GM18951 (cell line): ENCODE data around the gene GPD2.

ENCODE experiments used
- POLR2A ChIP-seq: IDR thresholded peaks from 4 replicates; pipeline ENCODE4 v1.6.1; 2011; ENCODE audit warnings: mild to moderate bottlenecking; ENCODE audit not compliant: insufficient read length, insufficient read depth; ENCODE audit errors: extremely low read depth
- in situ Hi-C: fragments of 300-500 bp; cut with MboI; formaldehyde crosslinking; loops from one replicate; pipeline ENCODE4 v1.12.0; 2022; ENCODE audit warnings: low sequenced_read_pairs, mixed read lengths, inconsistent platforms; ENCODE audit not compliant: unreplicated experiment

GPD2 gene

DNA sequence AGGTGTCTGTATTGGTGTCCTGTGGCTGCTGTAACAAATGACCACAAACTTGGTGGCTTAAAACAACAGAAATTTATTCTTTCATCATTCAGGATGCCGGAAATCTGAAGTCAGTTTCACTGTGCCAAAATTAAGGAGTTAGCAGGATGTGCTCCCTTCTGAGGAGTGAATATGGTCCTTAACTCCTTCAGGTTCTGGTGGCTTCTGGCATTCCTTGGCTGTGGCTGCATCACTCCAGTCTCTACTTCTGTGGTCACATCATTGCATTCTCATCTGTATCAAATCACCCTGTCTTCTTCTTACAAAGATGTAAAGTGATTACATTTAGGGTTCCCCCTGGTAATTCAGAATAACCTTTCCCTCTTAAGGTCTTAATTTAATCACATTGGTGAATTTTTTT lies 12.6 kb downstream of the GPD2 start:
- in situ Hi-C loops = no loop called here
- TF ChIP-seq POLR2A = no peak

DNA sequence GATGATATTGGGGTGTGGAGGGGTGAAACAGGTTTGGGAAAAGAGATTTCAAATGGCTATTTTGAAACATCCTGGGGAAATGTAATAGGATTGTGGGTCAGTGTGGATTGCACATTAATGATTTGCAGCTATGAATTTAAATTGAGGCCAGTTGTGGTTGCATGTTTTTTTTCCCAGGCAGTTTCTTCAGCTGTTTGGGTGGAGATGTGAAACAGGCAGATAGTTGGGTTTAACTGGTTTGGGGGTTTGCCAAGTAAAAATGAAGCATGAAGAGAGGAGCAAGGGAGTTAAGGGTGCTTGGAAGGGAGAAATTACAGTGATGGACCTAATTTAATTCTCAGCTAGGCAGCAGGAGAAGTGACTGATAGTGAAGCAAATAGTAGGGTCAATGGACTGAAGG lies 16.8 kb downstream of the GPD2 start:
- in situ Hi-C loops = no loop called here
- no peak for TF ChIP-seq POLR2A

DNA sequence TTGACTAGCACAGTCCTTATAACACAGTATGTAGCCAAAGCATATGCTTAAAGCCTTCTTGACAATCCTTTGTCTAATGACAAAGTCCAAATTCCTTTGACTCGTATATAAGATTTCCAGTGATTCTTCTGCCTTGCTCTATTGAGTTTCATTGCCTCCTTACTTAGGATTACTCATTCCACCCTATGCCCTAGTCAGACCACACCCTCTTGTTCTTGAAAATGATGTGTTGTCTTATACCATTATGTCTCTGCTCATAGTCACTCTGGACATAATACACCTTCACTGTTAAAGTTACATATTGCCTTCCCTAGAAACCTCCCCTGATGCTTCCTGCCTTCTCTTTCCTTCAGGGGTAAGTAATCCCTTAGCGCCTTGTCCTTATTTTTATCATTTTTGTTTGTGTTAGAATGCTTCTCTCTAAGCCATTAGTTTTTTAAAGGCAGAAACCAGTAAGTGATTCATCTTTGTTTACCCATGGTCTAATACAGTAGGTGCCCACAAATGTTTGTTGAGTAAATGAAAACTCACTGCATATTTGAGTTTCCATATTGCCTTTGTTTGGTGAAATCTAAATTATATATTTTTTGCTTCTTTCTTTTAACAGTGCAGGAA lies 19.3 kb downstream of the GPD2 start:
- TF ChIP-seq POLR2A = no peak
- in situ Hi-C loops = no loop called here

DNA sequence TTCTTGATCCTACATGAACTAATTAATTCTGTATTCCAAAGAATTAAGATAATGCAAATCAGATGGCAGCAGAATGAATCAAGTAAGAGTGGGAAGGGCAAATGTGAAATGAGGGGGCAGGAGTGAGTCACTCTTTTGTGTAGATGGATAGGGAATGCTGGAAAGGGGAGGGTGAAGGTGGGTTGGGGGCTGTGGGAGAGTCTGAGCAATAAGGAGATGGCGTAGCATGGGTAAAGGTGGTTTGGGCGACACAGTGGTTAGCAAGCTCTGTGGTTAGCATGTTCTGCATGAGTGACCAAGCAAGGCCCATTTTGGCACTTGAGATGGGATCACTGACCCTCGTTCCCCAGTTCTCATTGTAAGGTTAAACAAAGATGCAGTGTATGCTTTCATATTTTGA lies 20.4 kb downstream of the GPD2 start:
- no peak for TF ChIP-seq POLR2A
- in situ Hi-C loops = no loop called here

- no peak for TF ChIP-seq POLR2A
- in situ Hi-C loops = no loop called here
Measured at GRCh38 chr2:156457523-156458517, 21.6 kb downstream of the GPD2 start.

DNA sequence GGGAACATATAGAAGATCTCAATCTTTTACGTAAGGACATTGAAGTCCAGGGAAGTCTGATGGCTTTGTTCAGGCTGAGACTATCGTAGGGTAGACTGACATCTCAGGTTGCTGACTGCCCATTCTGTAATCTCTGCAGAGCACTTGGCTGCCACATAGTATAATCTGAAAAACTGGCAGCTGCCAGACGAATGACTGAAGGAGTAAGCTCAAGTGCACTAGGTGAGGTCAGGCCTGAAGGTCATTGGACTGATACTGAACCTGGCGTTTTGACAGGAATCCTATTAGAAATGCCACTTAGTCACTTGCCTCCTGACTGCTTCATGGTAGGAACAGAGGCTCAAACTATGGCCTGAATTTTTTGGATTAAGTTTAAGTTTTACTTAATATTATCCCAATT lies 23.5 kb downstream of the GPD2 start:
- in situ Hi-C loops = no loop called here
- no peak for TF ChIP-seq POLR2A

- no peak for TF ChIP-seq POLR2A
- in situ Hi-C loops = no loop called here
Measured at GRCh38 chr2:156464106-156464505, 27.9 kb downstream of the GPD2 start.

DNA sequence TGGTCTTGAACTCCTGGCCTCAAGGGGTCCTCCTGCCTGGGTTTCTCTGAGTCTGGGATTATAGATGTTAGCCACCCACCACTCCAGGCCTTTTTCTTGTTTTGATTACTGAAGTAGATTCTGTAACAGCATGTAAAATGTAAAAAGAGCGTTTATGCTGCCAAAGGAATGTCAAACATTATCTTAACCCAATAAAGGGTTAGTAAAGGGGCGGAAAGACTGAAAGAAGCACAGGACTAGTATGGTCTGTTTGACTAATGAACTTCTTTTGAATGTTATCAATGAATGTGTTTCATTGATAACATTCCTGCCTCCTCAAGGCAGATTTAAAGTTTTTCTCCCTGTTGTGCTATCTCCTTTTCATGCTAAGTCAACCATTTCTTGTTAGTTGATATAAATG lies 29.4 kb downstream of the GPD2 start:
- in situ Hi-C loops = no loop called here
- no peak for TF ChIP-seq POLR2A

DNA sequence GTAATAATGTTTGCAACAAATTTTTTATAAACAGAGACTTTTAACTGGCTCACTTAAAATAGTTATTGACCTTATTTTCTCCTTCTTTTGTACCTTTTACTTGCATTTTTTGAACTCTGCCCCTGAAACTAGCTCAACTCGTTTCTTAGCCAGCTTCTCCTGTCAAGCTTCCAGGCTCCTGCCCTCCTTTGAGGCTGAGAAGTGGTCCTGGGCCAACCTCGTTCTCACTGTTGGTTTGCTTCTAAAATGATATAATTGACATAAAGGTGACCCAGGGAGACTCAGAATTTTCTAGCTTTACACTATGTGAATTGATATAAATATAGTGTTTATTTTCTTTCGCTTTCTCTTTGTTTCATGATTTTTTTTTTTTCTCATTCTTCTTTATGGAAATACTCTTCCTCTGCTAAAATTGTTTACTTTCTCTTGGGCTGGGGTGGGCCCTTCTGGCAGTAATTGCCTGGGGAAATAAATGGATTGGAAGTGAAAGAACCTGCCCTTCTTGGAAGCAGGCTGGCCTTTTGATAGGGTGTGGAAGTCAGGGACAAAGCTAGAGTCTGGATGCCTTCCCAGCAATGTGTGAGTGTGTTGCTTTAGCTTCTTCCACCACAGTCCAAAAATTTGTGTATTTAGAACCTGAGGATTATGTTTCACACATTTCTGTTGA lies 30.7 kb downstream of the GPD2 start:
- TF ChIP-seq POLR2A = no peak
- in situ Hi-C loops = no loop called here

DNA sequence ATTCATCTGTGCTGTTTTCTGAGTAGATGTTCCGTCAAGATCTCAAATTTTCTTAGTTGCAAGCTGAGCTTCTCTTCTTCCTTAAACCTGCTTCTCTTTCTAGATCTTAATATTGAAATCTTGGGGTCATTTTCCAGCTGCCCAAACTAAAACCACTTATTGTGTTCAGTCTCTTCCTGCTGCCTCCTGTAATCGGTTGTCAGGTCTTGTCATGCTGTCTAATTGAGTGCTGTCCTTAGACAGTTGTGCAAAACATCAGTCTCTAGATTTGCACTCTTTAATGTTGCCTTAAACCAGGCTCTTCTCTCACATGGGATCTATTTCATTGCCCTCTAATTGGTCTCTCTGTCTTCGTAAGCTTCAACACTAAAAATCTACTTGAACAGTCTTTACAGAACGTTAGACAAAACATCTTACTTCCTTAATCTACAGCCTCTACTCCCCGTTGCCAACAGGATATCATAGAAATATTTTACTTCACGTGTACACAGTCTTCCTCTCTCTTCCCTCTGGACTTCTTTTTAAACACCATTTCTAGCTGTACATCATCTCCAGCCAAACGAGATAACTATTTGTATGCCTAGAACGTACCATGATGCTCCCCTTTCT lies 34.9 kb downstream of the GPD2 start:
- TF ChIP-seq POLR2A = no peak
- in situ Hi-C loops = no loop called here

- in situ Hi-C loops = no loop called here
- no peak for TF ChIP-seq POLR2A
Measured at GRCh38 chr2:156471762-156472161, 35.6 kb downstream of the GPD2 start.

DNA sequence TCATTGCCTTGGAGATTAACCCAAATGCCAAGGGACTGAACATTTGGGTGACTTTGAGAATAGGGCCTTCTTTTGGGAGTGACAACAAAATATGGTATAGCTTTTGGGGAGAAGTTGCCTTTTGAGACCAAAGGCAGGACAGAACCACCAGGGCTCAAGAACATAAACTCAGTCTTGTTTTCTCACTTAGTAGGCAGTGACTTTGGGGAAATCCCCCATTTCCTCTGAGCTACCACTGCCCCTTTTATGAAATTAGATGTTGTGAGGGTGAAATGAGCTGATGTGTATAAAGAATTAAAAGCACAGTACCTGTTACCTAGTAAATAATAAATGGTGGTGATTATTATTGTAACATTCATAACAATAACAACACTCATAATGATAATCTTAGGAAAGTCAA lies 36.5 kb downstream of the GPD2 start:
- in situ Hi-C loops = no loop called here
- TF ChIP-seq POLR2A = no peak

DNA sequence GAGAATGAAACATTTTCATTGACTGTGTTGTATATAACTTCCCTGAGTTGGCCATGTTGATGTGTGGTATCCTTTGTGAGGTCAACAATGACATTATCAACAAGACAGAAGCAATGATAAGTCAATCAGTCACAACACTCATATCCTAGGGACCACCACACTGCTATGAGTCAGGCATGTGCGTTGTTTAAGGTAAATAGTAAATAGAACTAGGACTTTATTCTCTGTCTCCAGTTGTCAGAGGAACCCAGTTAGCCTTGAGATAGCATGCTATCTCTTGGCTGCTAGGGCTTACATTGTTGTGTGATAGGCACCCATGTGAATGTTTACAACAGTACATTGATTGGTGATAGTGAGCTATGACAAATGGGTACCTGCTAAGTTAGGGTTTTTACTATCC lies 37.3 kb downstream of the GPD2 start:
- TF ChIP-seq POLR2A = no peak
- in situ Hi-C loops = no loop called here
